Osteoblast (primary cell): Measurements from ENCODE around the gene TMEM201. TPM values are rescaled to one million over a fixed set of nuclear protein-coding genes. Genes with fewer than 3 reads are reported as not detected.

ENCODE experiments used
- DNase-seq: peaks from one replicate; pipeline ENCODE4 v3.0.0; 2011; ENCODE audit warnings: low spot score, mixed read lengths; ENCODE audit not compliant: insufficient read length; ENCODE audit errors: missing footprints
- H2AFZ ChIP-seq: 2 replicates; pipeline ENCODE4 v1.6.0; 2011; ENCODE audit warnings: mild to moderate bottlenecking, low read length
- H3K27ac ChIP-seq: 2 replicates; pipeline ENCODE4 v1.5.1; 2011; ENCODE audit warnings: mild to moderate bottlenecking, low read depth, low read length, moderate library complexity
- H3K27me3 ChIP-seq: 2 replicates; pipeline ENCODE4 v1.6.0; 2012; ENCODE audit warnings: mild to moderate bottlenecking, control low read depth, inconsistent platforms, low read length, moderate library complexity; ENCODE audit not compliant: insufficient read depth
- H3K36me3 ChIP-seq: 2 replicates; pipeline ENCODE4 v1.5.1; 2011; ENCODE audit warnings: mild to moderate bottlenecking, low read length, control low read depth, moderate library complexity; ENCODE audit not compliant: insufficient read depth
- H3K4me1 ChIP-seq: 2 replicates; pipeline ENCODE4 v1.5.1; 2011; ENCODE audit warnings: mild to moderate bottlenecking, low read length, control low read depth, moderate library complexity; ENCODE audit not compliant: insufficient read depth
- H3K4me2 ChIP-seq: 2 replicates; pipeline ENCODE4 v1.6.0; 2011; ENCODE audit warnings: mild to moderate bottlenecking, low read length; ENCODE audit not compliant: insufficient read depth
- H3K4me3 ChIP-seq: fragments of 200-600 bp; sonication (generic); 3 replicates; pipeline ENCODE4 v1.5.1; 2012; ENCODE audit warnings: mild to moderate bottlenecking, low read length, inconsistent platforms; ENCODE audit not compliant: insufficient read depth
- H3K79me2 ChIP-seq: 2 replicates; pipeline ENCODE4 v1.6.0; 2012; ENCODE audit warnings: mild to moderate bottlenecking, low read length, control low read depth, inconsistent platforms; ENCODE audit not compliant: insufficient read depth
- H3K9me3 ChIP-seq: 2 replicates; pipeline ENCODE4 v1.5.1; 2011; ENCODE audit warnings: low read depth, low read length, control low read depth
- H4K20me1 ChIP-seq: 2 replicates; pipeline ENCODE4 v1.6.0; 2012; ENCODE audit warnings: mild to moderate bottlenecking, low read length, control low read depth; ENCODE audit not compliant: insufficient read depth
- total RNA-seq: library from RNA; depleted of rRNA; stranded (reverse); fragments of >200 nt; gene quantifications from 2 replicates; pipeline ENCODE4 v1.2.3, GENCODE V29; 2012
- TF ChIP-seq, protein P1 (sequence below): IDR thresholded peaks from 2 replicates; pipeline ENCODE4 v1.5.1; 2011; ENCODE audit warnings: mild to moderate bottlenecking, low read depth, low read length, moderate library complexity; ENCODE audit errors: extremely low read depth

The TMEM201 gene
- total RNA-seq, 1 donor, result 6.2 TPM

DNA sequence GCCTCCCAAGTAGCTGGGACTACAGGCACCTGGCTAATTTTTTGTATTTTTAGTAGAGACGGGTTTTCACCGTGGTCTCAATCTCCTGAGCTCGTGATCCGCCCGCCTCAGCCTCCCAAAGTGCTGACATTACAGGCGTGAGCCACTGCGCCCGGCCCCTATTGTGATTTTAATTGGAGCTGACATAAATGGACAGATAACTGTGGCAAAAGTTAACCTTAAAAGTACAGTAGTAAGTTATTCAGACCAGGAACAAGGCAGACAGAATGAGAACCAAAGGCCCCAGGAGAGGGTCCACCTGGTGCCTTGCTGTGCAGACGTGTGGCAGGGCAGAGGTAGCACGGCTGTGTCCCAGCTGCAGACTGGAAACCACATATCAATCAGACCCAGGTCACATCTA lies 11.0 kb downstream of the TMEM201 start:
- Histone ChIP-seq H3K79me2 (peaks cover 10% of the 10 kb centered on the region), H3K27ac (no peak overlapping the region), H3K36me3 (peaks cover 18% of the 10 kb centered on the region), H3K4me2 (no peak overlapping the region), H3K4me1 (no peaks in the 10 kb centered on the region), H3K9me3 (no peaks in the 10 kb centered on the region), H2AFZ (no peak overlapping the region), H3K4me3 (no peak overlapping the region), H4K20me1 (peaks cover 6% of the 10 kb centered on the region), H3K27me3 (no peaks in the 10 kb centered on the region)
- TF ChIP-seq, protein P1, sequence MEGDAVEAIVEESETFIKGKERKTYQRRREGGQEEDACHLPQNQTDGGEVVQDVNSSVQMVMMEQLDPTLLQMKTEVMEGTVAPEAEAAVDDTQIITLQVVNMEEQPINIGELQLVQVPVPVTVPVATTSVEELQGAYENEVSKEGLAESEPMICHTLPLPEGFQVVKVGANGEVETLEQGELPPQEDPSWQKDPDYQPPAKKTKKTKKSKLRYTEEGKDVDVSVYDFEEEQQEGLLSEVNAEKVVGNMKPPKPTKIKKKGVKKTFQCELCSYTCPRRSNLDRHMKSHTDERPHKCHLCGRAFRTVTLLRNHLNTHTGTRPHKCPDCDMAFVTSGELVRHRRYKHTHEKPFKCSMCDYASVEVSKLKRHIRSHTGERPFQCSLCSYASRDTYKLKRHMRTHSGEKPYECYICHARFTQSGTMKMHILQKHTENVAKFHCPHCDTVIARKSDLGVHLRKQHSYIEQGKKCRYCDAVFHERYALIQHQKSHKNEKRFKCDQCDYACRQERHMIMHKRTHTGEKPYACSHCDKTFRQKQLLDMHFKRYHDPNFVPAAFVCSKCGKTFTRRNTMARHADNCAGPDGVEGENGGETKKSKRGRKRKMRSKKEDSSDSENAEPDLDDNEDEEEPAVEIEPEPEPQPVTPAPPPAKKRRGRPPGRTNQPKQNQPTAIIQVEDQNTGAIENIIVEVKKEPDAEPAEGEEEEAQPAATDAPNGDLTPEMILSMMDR, result no peak
- peak; percentile 57 for DNase-seq

DNA sequence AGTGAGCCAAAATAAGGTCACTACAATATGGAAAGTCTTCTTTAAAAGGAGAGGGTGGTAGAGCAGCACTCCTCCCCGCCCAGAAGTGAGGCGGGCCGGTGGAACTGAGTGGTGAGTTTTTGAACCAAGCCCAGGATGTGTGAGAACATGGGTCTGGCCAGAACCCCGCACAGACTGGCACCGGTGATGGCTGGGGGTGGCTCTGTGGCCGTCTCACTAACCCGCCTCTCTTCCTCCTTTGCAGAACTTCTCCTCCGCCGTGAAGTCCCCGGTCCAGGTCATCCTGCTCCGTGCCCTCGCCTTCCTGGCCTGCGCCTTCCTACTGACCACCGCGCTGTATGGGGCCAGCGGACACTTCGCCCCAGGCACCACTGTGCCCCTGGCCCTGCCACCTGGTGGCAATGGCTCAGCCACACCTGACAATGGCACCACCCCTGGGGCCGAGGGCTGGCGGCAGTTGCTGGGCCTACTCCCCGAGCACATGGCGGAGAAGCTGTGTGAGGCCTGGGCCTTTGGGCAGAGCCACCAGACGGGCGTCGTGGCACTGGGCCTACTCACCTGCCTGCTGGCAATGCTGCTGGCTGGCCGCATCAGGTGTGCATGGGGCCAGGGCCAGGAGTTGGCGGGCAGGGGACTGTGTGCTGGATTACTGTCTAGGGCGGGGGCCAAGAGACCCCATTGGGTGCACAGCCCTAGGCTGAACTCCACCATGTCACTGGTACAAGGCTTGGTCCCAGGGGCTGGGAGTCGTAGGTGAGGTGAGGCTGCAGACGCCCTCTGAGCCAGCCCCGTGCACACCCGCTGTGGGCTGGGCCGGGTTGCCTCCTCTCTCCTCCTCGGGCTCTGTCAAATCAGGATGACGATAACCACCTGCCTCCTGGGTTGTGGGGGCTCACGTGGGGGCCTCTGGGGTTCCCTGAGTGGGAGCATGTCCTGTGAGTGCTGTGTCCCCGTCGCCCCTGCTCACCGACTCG lies 12.4 kb downstream of the TMEM201 start:
- Histone ChIP-seq H3K27me3 (no peaks in the 10 kb centered on the region), H3K27ac (no peak overlapping the region), H3K9me3 (no peaks in the 10 kb centered on the region), H3K4me1 (no peaks in the 10 kb centered on the region), H3K4me2 (no peak overlapping the region), H2AFZ (no peak overlapping the region), H3K79me2 (no peaks in the 10 kb centered on the region), H3K36me3 (peaks cover 18% of the 10 kb centered on the region), H4K20me1 (peaks cover 2% of the 10 kb centered on the region), H3K4me3 (no peak overlapping the region)
- DNase-seq, result peak; percentile 66
- TF ChIP-seq, protein P1, result no peak

DNA sequence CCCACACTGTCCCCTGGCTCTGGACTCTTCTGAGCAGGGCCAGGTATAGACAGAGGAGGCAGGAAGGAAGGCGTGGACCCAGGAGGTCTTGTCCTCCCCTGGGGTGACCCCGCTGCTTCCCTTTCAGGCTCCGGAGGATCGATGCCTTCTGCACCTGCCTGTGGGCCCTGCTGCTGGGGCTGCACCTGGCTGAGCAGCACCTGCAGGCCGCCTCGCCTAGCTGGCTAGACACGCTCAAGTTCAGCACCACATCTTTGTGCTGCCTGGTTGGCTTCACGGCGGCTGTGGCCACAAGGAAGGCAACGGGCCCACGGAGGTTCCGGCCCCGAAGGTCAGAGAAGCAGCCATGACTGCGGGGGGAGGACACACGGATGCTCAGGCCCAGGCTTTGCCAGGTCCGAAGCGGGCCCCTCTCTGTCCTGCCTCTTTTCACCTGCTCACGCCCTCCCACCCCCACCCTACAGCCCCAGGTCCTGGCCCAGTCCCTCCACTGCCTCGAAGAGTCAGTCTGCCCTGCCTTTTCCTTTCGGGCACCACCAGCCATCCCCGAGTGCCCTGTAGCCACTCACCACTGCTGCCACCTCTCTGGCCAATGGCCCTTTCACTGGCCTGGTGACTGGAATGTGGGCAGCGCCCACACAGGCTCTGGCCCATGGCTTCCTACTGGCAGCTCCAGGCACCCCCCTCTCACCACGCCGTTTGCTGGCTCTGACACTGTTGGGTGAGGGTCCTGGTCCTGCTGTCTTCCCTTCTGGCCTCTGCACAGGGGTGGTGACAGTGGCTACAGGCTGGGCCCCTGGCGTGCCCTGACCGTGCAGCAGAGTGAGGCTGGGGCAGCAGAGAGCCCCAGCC lies 13.5 kb downstream of the TMEM201 start:
- TF ChIP-seq, protein P1, result no peak
- Histone ChIP-seq H3K36me3 (peaks cover 18% of the 10 kb centered on the region), H3K27me3 (no peaks in the 10 kb centered on the region)

More for the DNA sequence above, 13.5 kb downstream of the TMEM201 start:
- Histone ChIP-seq H2AFZ (no peak overlapping the region), H3K9me3 (no peaks in the 10 kb centered on the region), H3K27ac (no peak overlapping the region), H3K4me2 (no peak overlapping the region), H3K79me2 (no peaks in the 10 kb centered on the region), H3K4me1 (no peaks in the 10 kb centered on the region), H3K4me3 (no peak overlapping the region), H4K20me1 (no peaks in the 10 kb centered on the region)
- peak; percentile 69 for DNase-seq
